ENCODE results near the gene NADK2.
"Not testable (repeated sequence)": the region's sequence is repeated elsewhere in the genome, so short reads cannot be mapped to it uniquely, and the experiment has no call there.

Gene NADK2

GRCh38 chr5:36200513-36200912 lies 41.2 kb downstream of the NADK2 start:
- no peaks in the 10 kb centered on the region for H3K9me3 ChIP-seq
- peaks cover 23% of the 10 kb centered on the region for H3K36me3 ChIP-seq
- no peak for TF ChIP-seq CTCF (IDR thresholded peaks at IDR 0.05)
- no peak overlapping the region for H3K27ac ChIP-seq
- H3K4me3 ChIP-seq (ENCODE audit: low read depth in 1 of 2, low read length in 1 of 2): no peak overlapping the region
- peaks cover 5 to 8% of the 10 kb centered on the region in 2 experiments for H3K4me1 ChIP-seq (ENCODE audit: control insufficient read depth in 1 of 2, insufficient read depth in 1 of 2, low read depth in 1 of 2, low read length in 1 of 2)
- H3K27me3 ChIP-seq: no peaks in the 10 kb centered on the region

GRCh38 chr5:36199620-36200019 lies 42.1 kb downstream of the NADK2 start:
- H3K4me3 ChIP-seq (ENCODE audit: low read depth in 1 of 2, low read length in 1 of 2): no peak overlapping the region
- TF ChIP-seq CTCF (IDR thresholded peaks at IDR 0.05): no peak
- H3K4me1 ChIP-seq (ENCODE audit: control insufficient read depth in 1 of 2, insufficient read depth in 1 of 2, low read depth in 1 of 2, low read length in 1 of 2): peaks cover 5 to 8% of the 10 kb centered on the region in 2 experiments
- H3K27ac ChIP-seq: no peak overlapping the region
- H3K9me3 ChIP-seq: no peaks in the 10 kb centered on the region
- H3K36me3 ChIP-seq: peaks cover 32% of the 10 kb centered on the region
- H3K27me3 ChIP-seq: no peaks in the 10 kb centered on the region

GRCh38 chr5:36198783-36199182 lies 42.9 kb downstream of the NADK2 start:
- not testable (repeated sequence) for H3K4me3 ChIP-seq (ENCODE audit: low read depth in 1 of 2, low read length in 1 of 2); H3K27me3 ChIP-seq; H3K4me1 ChIP-seq (ENCODE audit: control insufficient read depth in 1 of 2, insufficient read depth in 1 of 2, low read depth in 1 of 2, low read length in 1 of 2); H3K9me3 ChIP-seq; H3K27ac ChIP-seq
- H3K36me3 ChIP-seq: peaks cover 38% of the 10 kb centered on the region

- H3K27ac ChIP-seq: no peak overlapping the region
- H3K4me3 ChIP-seq (ENCODE audit: low read depth in 1 of 2, low read length in 1 of 2): no peak overlapping the region
- peaks cover 5 to 8% of the 10 kb centered on the region in 2 experiments for H3K4me1 ChIP-seq (ENCODE audit: control insufficient read depth in 1 of 2, insufficient read depth in 1 of 2, low read depth in 1 of 2, low read length in 1 of 2)
- no peaks in the 10 kb centered on the region for H3K9me3 ChIP-seq
- H3K36me3 ChIP-seq: peaks cover 41% of the 10 kb centered on the region
- no peaks in the 10 kb centered on the region for H3K27me3 ChIP-seq
- TF ChIP-seq CTCF (IDR thresholded peaks at IDR 0.05): no peak
These were observed 43.4 kb downstream of the NADK2 start for GRCh38 chr5:36198281-36198680.

GRCh38 chr5:36193746-36194145 lies 48.0 kb downstream of the NADK2 start:
- no peak for TF ChIP-seq CTCF (IDR thresholded peaks at IDR 0.05)
- Histone ChIP-seq H3K27me3 (no peaks in the 10 kb centered on the region), H3K4me3 (ENCODE audit: low read depth in 1 of 2, low read length in 1 of 2) (no peak overlapping the region), H3K27ac (no peak overlapping the region), H3K36me3 (peaks cover 31% of the 10 kb centered on the region), H3K9me3 (no peaks in the 10 kb centered on the region), H3K4me1 (ENCODE audit: control insufficient read depth in 1 of 2, insufficient read depth in 1 of 2, low read depth in 1 of 2, low read length in 1 of 2) (peaks cover 5 to 7% of the 10 kb centered on the region in 2 experiments)

GRCh38 chr5:36184408-36184807 lies 57.3 kb downstream of the NADK2 start:
- not testable (repeated sequence) for H3K27me3 ChIP-seq; H3K27ac ChIP-seq; H3K4me3 ChIP-seq (ENCODE audit: low read depth in 1 of 2, low read length in 1 of 2)

GRCh38 chr5:36181774-36182173 lies 60.0 kb downstream of the NADK2 start:
- Histone ChIP-seq H3K4me3 (ENCODE audit: low read depth in 1 of 2, low read length in 1 of 2) (no peak overlapping the region), H3K36me3 (peaks cover 65% of the 10 kb centered on the region), H3K27ac (no peak overlapping the region), H3K27me3 (no peaks in the 10 kb centered on the region), H3K4me1 (ENCODE audit: control insufficient read depth in 1 of 2, insufficient read depth in 1 of 2, low read depth in 1 of 2, low read length in 1 of 2) (no peaks in the 10 kb centered on the region), H3K9me3 (no peaks in the 10 kb centered on the region)
- no peak for TF ChIP-seq CTCF (IDR thresholded peaks at IDR 0.05)

More at GRCh38 chr5:36184408-36184807, 57.3 kb downstream of the NADK2 start:
- H3K4me1 ChIP-seq (ENCODE audit: control insufficient read depth in 1 of 2, insufficient read depth in 1 of 2, low read depth in 1 of 2, low read length in 1 of 2); H3K9me3 ChIP-seq: not testable (repeated sequence)
- peaks cover 39% of the 10 kb centered on the region for H3K36me3 ChIP-seq
